Ascending aorta (tissue), 2 donors: ENCODE data around the gene IP6K1. TPM values are rescaled to one million over a fixed set of nuclear protein-coding genes. Genes with fewer than 3 reads are reported as not detected.
"Not testable (repeated sequence)": the region's sequence is repeated elsewhere in the genome, so short reads cannot be mapped to it uniquely, and the experiment has no call there.

Experiments
- DNase-seq, 2 donors: peaks; one replicate each; pipeline ENCODE4 v3.0.0-alpha.2; 2019; ENCODE audit warnings: low spot score in 2 of 2
- H3K27ac ChIP-seq, 2 donors: fragments of 200-600 bp; sonication (generic); one replicate each; pipeline ENCODE4 v1.5.1; 2016 to 2017; ENCODE audit warnings: mild to moderate bottlenecking in 1 of 2
- H3K27me3 ChIP-seq: fragments of 200-600 bp; sonication (generic); one replicate; pipeline ENCODE4 v1.5.1; 2017
- H3K36me3 ChIP-seq, 2 donors: fragments of 200-600 bp; sonication (generic); one replicate each; pipeline ENCODE4 v1.5.1; 2016
- H3K4me1 ChIP-seq, 2 donors: fragments of 200-600 bp; sonication (generic); one replicate each; pipeline ENCODE4 v1.5.1; 2016 to 2017; ENCODE audit warnings: mild to moderate bottlenecking in 1 of 2
- H3K4me3 ChIP-seq, 2 donors: fragments of 200-600 bp; sonication (generic); one replicate each; pipeline ENCODE4 v1.5.1; 2016 to 2017; ENCODE audit warnings: mild to moderate bottlenecking in 1 of 2
- H3K9me3 ChIP-seq, 2 donors: fragments of 200-600 bp; sonication (generic); one replicate each; pipeline ENCODE4 v1.5.1; 2016
- intact Hi-C: fragments of 100-400 bp; cut with DNase I; formaldehyde crosslinking; loops from one replicate; pipeline ENCODE4 v1.15.1; 2023
- total RNA-seq: library from RNA; depleted of rRNA; stranded (reverse); fragments of >200 nt; gene quantifications from one replicate; pipeline ENCODE4 v1.1.0, GENCODE V29; 2016
- TF ChIP-seq, protein P1 (sequence below), 3 experiments: fragments of 200-600 bp in 2 of 3; fragments of 450-650 bp in 1 of 3; sonication (generic) in 2 of 3; IDR thresholded peaks; one replicate each; pipeline ENCODE4 v1.5.1; 2016 to 2019; ENCODE audit warnings: antibody characterized with exemption in 3 of 3, mild to moderate bottlenecking in 1 of 3, moderate library complexity in 1 of 3

Gene IP6K1
- total RNA-seq, 1 donor from 2014 or later: 33.8 TPM

DNA sequence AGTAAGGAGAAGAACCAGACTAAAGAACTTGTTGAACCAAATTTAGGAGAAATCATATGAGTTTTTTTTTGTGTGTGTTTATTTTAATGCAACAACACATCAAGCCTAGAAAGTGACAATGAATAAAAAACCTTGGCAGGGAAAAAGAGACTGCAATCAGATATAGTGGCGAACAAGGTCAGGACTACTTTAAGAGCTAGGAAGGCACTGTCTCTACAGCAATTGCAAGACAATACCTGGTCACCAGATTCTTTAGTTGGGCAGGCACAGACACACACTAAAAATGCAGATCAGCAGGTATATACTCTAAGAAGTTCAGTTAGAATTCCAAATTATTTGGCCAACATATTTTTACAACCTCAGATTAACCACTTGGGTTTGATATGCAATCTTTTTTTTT, 31.8 kb downstream of the IP6K1 start:
- no peaks in the 10 kb centered on the region for H3K36me3 ChIP-seq
- H3K9me3 ChIP-seq: no peaks in the 10 kb centered on the region
- H3K27me3 ChIP-seq: no peaks in the 10 kb centered on the region
- intact Hi-C loops: no loop called here
- TF ChIP-seq, protein P1, sequence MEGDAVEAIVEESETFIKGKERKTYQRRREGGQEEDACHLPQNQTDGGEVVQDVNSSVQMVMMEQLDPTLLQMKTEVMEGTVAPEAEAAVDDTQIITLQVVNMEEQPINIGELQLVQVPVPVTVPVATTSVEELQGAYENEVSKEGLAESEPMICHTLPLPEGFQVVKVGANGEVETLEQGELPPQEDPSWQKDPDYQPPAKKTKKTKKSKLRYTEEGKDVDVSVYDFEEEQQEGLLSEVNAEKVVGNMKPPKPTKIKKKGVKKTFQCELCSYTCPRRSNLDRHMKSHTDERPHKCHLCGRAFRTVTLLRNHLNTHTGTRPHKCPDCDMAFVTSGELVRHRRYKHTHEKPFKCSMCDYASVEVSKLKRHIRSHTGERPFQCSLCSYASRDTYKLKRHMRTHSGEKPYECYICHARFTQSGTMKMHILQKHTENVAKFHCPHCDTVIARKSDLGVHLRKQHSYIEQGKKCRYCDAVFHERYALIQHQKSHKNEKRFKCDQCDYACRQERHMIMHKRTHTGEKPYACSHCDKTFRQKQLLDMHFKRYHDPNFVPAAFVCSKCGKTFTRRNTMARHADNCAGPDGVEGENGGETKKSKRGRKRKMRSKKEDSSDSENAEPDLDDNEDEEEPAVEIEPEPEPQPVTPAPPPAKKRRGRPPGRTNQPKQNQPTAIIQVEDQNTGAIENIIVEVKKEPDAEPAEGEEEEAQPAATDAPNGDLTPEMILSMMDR (IDR thresholded peaks at IDR 0.05): no peak
- DNase-seq: no peak
- H3K4me1 ChIP-seq: peaks cover 0 to 2% of the 10 kb centered on the region in 2 donors
- no peak overlapping the region for H3K27ac ChIP-seq
- no peak overlapping the region for H3K4me3 ChIP-seq

DNA sequence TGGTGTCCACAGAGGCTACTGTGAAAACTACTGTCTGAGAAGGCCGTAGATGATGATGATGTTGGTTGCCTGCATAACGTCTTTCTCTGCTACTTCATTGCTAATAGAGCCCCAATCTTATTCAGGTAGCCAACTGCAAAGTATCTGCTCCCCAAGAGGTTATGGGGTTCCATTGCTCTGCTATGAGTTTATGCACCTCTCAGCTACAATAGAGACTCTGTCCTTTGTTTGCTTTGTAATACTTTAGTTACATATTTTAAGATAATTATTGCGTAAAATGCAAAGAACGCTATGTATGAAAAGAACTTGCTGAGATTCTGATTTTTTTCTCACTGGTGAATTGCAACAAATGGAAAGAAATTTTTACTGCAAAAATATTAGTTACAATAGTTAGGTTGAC, 34.8 kb downstream of the IP6K1 start:
- intact Hi-C loops: no loop called here
- Histone ChIP-seq H3K27ac (no peak overlapping the region), H3K27me3 (no peaks in the 10 kb centered on the region), H3K4me1 (peaks cover 0 to 2% of the 10 kb centered on the region in 2 donors), H3K4me3 (no peak overlapping the region), H3K9me3 (no peaks in the 10 kb centered on the region), H3K36me3 (peaks cover 0 to 12% of the 10 kb centered on the region in 2 donors)
- TF ChIP-seq, protein P1 (IDR thresholded peaks at IDR 0.05): no peak
- no peak for DNase-seq

DNA sequence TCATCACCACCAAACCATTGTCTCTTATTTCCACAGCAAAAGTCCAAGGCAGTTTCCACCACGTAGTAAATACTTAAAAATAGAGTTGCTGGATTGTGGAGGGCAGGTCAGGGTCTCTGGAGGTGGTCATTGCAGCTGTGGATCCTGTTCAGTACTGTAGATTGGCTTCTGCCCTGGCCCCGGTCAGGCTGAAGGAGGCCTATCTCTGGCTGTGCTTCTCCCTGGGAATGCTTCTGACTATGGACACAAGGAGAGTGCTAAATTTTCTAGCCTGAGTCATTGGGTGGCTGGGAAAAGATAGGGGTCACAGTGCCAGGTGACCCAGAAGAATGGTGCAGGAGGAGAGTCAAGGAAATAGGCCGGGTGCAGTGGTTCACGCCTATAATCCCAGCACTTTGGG, 36.3 kb downstream of the IP6K1 start:
- no peak for DNase-seq
- intact Hi-C loops: no loop called here
- H3K4me3 ChIP-seq: no peak overlapping the region
- H3K27me3 ChIP-seq: no peaks in the 10 kb centered on the region
- H3K4me1 ChIP-seq: peaks cover 0 to 2% of the 10 kb centered on the region in 2 donors
- H3K9me3 ChIP-seq: no peaks in the 10 kb centered on the region
- peaks cover 0 to 18% of the 10 kb centered on the region in 2 donors for H3K36me3 ChIP-seq
- TF ChIP-seq, protein P1 (IDR thresholded peaks at IDR 0.05): no peak
- no peak overlapping the region for H3K27ac ChIP-seq

DNA sequence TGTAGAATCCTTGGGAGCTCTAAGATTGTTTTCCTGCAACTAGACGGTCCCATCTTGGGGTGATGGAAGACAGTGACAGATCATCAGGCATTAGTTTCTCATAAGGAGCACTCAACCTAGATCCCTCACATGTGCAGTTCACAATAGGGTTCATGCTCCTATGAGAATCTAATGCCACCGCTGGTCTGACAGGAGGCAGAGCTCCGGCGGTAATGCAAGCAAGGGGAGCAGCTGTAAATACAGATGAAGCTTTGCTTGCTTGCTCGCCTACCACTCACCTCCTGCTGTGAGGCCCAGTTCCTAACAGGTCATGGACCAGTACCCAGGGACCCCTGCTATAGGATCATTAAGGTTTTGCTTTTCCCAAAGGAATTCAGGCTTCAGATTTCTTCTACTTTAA, 37.5 kb downstream of the IP6K1 start:
- H3K4me1 ChIP-seq, H3K27ac ChIP-seq, H3K9me3 ChIP-seq: not testable (repeated sequence)

DNA sequence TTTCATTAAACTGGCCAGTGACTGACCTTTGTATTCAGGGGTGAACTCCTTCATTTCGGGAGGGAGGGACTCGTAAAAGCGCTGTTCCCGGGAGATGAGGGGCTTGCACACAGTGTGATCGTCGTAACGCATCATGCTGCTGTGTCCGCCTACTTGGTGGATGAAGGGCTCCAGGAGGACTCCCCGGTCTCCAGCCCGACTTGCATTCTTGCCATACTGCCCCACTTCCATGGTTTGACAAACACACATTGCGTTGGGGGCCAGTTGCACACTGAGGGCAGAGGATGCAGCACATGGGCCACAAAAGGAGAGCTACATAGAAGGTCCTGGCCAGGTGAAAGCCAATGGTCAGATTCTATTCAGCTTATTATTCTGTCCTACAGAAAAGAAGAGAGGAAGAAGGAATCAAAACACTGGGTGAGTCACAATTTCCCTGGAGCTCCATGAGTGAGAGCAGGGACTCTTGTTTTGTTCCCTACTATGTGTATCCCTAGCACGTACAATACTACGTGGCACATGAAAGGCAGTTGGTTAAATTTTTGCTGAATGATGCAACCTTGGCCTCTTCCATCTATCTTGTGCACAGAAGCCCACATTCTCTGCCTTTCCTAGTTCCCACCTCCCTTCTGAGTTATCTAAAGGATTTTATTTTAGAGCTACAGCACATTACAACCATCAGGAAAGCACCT, 38.4 kb downstream of the IP6K1 start:
- intact Hi-C loops: no loop called here
- no peak for DNase-seq
- Histone ChIP-seq H3K27ac (no peak overlapping the region), H3K36me3 (peaks cover 3 to 18% of the 10 kb centered on the region in 2 donors), H3K27me3 (no peaks in the 10 kb centered on the region), H3K4me3 (no peak overlapping the region), H3K4me1 (no peaks in the 10 kb centered on the region), H3K9me3 (no peaks in the 10 kb centered on the region)
- TF ChIP-seq, protein P1 (IDR thresholded peaks at IDR 0.05): no peak

More for the DNA sequence above, 37.5 kb downstream of the IP6K1 start:
- DNase-seq, intact Hi-C loops, H3K4me3 ChIP-seq, H3K27me3 ChIP-seq: not testable (repeated sequence)
- H3K36me3 ChIP-seq: peaks cover 3 to 18% of the 10 kb centered on the region in 2 donors

DNA sequence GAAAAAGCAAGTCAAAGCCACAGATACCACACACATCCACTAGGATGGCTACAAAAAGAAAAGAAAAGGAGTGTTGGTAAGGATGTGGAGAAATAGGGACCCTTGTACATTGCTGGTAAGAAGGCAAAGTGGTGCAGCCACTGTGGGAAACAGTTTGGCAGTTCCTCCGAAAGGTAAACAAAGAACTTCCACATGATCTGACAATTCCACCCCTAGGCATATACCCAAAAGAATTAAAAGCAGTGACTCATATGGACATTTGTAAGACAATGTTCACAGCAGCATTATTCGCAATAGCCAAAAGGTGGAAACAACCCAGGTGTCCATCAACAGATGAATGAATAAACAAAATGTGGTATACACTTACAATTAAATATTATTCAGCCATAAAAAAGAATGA, 40.4 kb downstream of the IP6K1 start:
- TF ChIP-seq, protein P1 (IDR thresholded peaks at IDR 0.05): no peak
- Histone ChIP-seq H3K4me1 (no peaks in the 10 kb centered on the region), H3K4me3 (no peak overlapping the region), H3K36me3 (peaks cover 3 to 18% of the 10 kb centered on the region in 2 donors), H3K9me3 (no peaks in the 10 kb centered on the region), H3K27ac (no peak overlapping the region), H3K27me3 (no peaks in the 10 kb centered on the region)
- intact Hi-C loops: no loop called here
- DNase-seq: no peak
